ENCODE measurements around the gene MED4. TPM values are rescaled to one million over a fixed set of nuclear protein-coding genes. Genes with fewer than 3 reads are reported as not detected.

Gene MED4
- total and polyA plus RNA-seq, 9 of the 15 experiments (the other 6 are each of a cell fraction or from before 2014, with no cell fraction given) = 24.5 to 87.3 (median 58.3) TPM

- TF ChIP-seq ZNF518B (CRISPR knock-in tag; IDR thresholded peaks at IDR 0.05) (no peak), ZNF431 (CRISPR knock-in tag; IDR thresholded peaks at IDR 0.05) (peak; percentile 64; the same call in 1 of the 2 replicates), ZBTB33 (CRISPR knock-in tag; IDR thresholded peaks at IDR 0.05) (peak; percentile 59; the same call in 1 of the 2 replicates), CHCHD3 (CRISPR knock-in tag; IDR thresholded peaks at IDR 0.05) (no peak), ZNF778 (CRISPR knock-in tag; IDR thresholded peaks at IDR 0.05) (no peak), CAMTA2 (CRISPR knock-in tag; conservative IDR thresholded peaks at IDR 0.05) (no peak), IRF1 (CRISPR knock-in tag; IDR thresholded peaks at IDR 0.05; ENCODE audit: borderline replicate concordance) (no peak), ZNF785 (CRISPR knock-in tag; IDR thresholded peaks at IDR 0.05) (no peak), NRF1 (conservative IDR thresholded peaks at IDR 0.05 in 1 of 2, IDR thresholded peaks at IDR 0.05 in 1 of 2) (peak; percentile 92 to 94), THAP7 (CRISPR knock-in tag; IDR thresholded peaks at IDR 0.05) (no peak), PHB2 (IDR thresholded peaks at IDR 0.05; ENCODE audit: low read depth) (no peak), RBM25 (IDR thresholded peaks at IDR 0.05; ENCODE audit: low read depth, low read length, severe bottlenecking) (no peak), ETS1 (conservative IDR thresholded peaks at IDR 0.05; ENCODE audit: control insufficient read depth, low read depth, low read length) (peak; percentile 75; the same call in 1 of the 2 replicates), MITF (IDR thresholded peaks at IDR 0.05) (no peak), ZBTB26 (CRISPR knock-in tag; IDR thresholded peaks at IDR 0.05) (no peak)
Measured at GRCh38 chr13:48037346-48038173, 57.3 kb downstream of the MED4 start, which contains the start of gene NUDT15 (continued).
